Ovary (tissue), 9 donors: Measurements from ENCODE around the gene CREB1. TPM values are rescaled to one million over a fixed set of nuclear protein-coding genes. Genes with fewer than 3 reads are reported as not detected.
"Not testable (repeated sequence)": the region's sequence is repeated elsewhere in the genome, so short reads cannot be mapped to it uniquely, and the experiment has no call there.

ENCODE experiments used
- DNase-seq, 5 donors: peaks; one replicate each; pipeline ENCODE4 v3.0.0-alpha.2; 2019 to 2020
- H3K27ac ChIP-seq, 2 donors: fragments of 200-600 bp; one replicate each; pipeline versions ENCODE4 v1.5.1 to v1.8.0; 2019 to 2022
- H3K27me3 ChIP-seq: fragments of 200-600 bp; one replicate; pipeline ENCODE4 v1.8.0; 2022
- H3K36me3 ChIP-seq: fragments of 200-600 bp; sonication (generic); one replicate; pipeline ENCODE4 v1.5.1; 2019
- H3K4me1 ChIP-seq: one replicate; pipeline ENCODE4 v1.8.1; 2013; ENCODE audit warnings: mild to moderate bottlenecking, moderate library complexity; ENCODE audit not compliant: insufficient read depth
- H3K4me3 ChIP-seq: fragments of 200-600 bp; sonication (generic); one replicate; pipeline ENCODE4 v1.5.1; 2017
- H3K9me3 ChIP-seq, 2 donors: fragments of 200-600 bp in 1 of 2; sonication (generic) in 1 of 2; one replicate each; pipeline versions ENCODE4 v1.5.1 to v1.8.1; 2013 to 2019; ENCODE audit warnings: mild to moderate bottlenecking in 1 of 2, moderate library complexity in 1 of 2
- EP300 ChIP-seq: sonication (generic); formaldehyde crosslinking; IDR thresholded peaks from one replicate; pipeline ENCODE4 v1.6.1; 2017; ENCODE audit warnings: antibody characterized with exemption
- POLR2A ChIP-seq: fragments of 450-650 bp; IDR thresholded peaks from one replicate; pipeline ENCODE4 v1.6.1; 2017; ENCODE audit warnings: antibody characterized with exemption, mild to moderate bottlenecking, moderate library complexity
- WGBS, 3 donors: extraction: QIAGEN DNeasy Blood & Tissue Kit in 1 of 3; methylation state at CpG; one replicate each; pipeline versions ENCODE4 v1.1.5 to v1.1.7; 2013 to 2017; 5-methylcytosine and 5-hydroxymethylcytosine counted together
- intact Hi-C, 4 donors: fragments of 100-400 bp; cut with DNase I; formaldehyde crosslinking; loops; one replicate each; pipeline versions ENCODE4 v1.11.0 to v1.15.1; 2022 to 2023
- polyA plus RNA-seq, 2 donors: library from polyadenylated mRNA; stranded (reverse); fragments of 200-250 nt in 1 of 2; fragments of 350-450 nt in 1 of 2; fragmentation: Illumina TruSeq in 1 of 2; extraction: RNeasy Lipid Tissue Mini Kit (QIAGEN cat#74804) in 1 of 2; gene quantifications; one replicate each; pipeline ENCODE4 v1.2.3, GENCODE V29; 2013 to 2014
- total RNA-seq, 7 donors: library from RNA; depleted of rRNA in 2 of 7; stranded (reverse); fragments of >200 nt in 2 of 7; fragmentation: NEBNext Ultra II Directional in 3 of 7; extraction: Animal tissue kit (Norgen Biotek cat#: 25700) in 3 of 7; gene quantifications; one replicate each; pipeline versions ENCODE4 v1.1.0 to v1.2.4, GENCODE V29; 2016 to 2023
- TF ChIP-seq, protein P1 (sequence below), 3 donors: fragments of 450-650 bp in 2 of 3; fragments of 200-600 bp in 1 of 3; IDR thresholded peaks; one replicate each; pipeline versions ENCODE4 v1.5.1 to v1.8.0; 2016 to 2022; ENCODE audit warnings: antibody characterized with exemption in 3 of 3, mild to moderate bottlenecking in 1 of 3
- donor health status: DM: no; HTN: no; CAD: no; lungs with moderate emphysema.
- donor health status: DM: no; HTN: no; CAD: no.
- donor health status: Bipolar disorder and iron deficiency.
- donor health status: DM: yes; HTN: yes; CAD: no.
- donor health status: DM: no; HTN: no; CAD: no.
- donor health status: DM: yes; HTN: yes; CAD: no.

The CREB1 gene
- total and polyA plus RNA-seq, 9 donors = 10.8 to 79.6 (median 60.2) TPM

DNA sequence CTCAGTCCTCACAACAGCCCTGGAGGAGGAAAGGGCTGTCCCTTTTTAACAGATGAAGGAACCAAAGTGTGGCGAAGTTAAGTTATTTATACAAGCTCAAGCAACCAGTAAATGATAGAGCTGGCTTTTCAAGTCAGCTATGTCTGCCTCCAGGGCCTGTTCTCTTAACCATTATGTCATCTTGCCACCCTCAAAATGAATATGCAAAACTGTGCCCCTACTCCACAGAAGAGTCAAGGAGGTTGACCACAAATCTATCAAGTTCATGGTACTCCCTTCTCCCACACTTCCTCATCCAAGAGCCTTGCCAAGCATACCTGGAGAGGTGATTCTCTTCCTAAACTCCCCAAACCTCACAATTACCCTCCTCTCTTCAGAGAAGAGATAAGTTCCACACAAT is 37.3 kb upstream of the CREB1 start:
- WGBS, 3 donors = 41 to 73% (median 55%) methylated on average over 1 of the region's 1 CpG
- TF ChIP-seq, protein P1, sequence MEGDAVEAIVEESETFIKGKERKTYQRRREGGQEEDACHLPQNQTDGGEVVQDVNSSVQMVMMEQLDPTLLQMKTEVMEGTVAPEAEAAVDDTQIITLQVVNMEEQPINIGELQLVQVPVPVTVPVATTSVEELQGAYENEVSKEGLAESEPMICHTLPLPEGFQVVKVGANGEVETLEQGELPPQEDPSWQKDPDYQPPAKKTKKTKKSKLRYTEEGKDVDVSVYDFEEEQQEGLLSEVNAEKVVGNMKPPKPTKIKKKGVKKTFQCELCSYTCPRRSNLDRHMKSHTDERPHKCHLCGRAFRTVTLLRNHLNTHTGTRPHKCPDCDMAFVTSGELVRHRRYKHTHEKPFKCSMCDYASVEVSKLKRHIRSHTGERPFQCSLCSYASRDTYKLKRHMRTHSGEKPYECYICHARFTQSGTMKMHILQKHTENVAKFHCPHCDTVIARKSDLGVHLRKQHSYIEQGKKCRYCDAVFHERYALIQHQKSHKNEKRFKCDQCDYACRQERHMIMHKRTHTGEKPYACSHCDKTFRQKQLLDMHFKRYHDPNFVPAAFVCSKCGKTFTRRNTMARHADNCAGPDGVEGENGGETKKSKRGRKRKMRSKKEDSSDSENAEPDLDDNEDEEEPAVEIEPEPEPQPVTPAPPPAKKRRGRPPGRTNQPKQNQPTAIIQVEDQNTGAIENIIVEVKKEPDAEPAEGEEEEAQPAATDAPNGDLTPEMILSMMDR (IDR thresholded peaks at IDR 0.05) = no peak
- TF ChIP-seq EP300 (no peak), POLR2A (no peak)
- H3K4me1 ChIP-seq = no peaks in the 10 kb centered on the region
- no peaks in the 10 kb centered on the region for H3K27me3 ChIP-seq
- intact Hi-C loops = no loop called here
- no peaks in the 10 kb centered on the region for H3K9me3 ChIP-seq
- no peak overlapping the region for H3K4me3 ChIP-seq
- no peak overlapping the region for H3K27ac ChIP-seq
- H3K36me3 ChIP-seq = no peaks in the 10 kb centered on the region
- DNase-seq = no peak

DNA sequence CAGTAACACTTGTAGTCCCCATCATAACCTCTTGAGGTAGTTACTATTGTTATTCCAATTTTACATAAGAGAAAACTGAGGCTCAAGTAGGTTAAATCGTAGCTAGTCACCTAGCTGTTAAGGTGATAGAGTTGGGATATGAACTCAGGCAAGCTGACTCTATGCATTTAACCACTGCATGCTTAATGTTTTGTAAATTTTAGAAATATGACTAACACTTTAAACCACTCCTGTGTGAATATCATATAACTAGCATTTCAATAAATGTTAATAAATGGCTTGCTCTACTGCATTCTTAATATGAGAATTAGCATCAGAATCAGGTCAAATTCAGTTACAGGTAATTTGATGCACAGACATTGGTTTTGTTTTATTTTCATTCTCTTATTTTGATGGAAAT is 35.6 kb upstream of the CREB1 start:
- TF ChIP-seq EP300 (no peak), POLR2A (no peak)
- TF ChIP-seq, protein P1 (IDR thresholded peaks at IDR 0.05) = no peak
- intact Hi-C loops = no loop called here
- Histone ChIP-seq H3K36me3 (no peaks in the 10 kb centered on the region), H3K4me3 (no peak overlapping the region), H3K27me3 (no peaks in the 10 kb centered on the region), H3K4me1 (no peaks in the 10 kb centered on the region), H3K9me3 (no peaks in the 10 kb centered on the region), H3K27ac (no peak overlapping the region)
- DNase-seq = no peak
- WGBS, 3 donors = 79 to 89% (median 87%) methylated on average over 1 of the region's 1 CpG

DNA sequence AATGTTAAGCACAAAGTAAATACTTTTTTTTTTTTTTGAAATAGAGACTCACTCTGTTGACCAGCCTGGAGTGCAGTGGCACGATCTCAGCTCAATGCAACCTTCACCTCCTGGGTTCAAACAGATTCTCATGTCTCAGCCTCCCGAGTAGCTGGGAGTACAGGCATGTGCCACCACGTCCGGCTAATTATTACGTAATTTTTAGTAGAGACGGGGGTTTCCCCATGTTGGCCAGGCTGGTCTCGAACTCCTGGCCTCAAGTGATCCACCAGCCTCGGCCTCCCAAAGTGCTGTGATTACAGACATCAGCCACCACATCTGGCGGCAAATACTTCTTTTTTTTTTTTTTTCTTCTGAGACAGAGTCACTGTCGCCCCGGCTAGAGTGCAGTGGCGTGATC is 32.8 kb upstream of the CREB1 start:
- H3K36me3 ChIP-seq, H3K9me3 ChIP-seq, H3K4me3 ChIP-seq, H3K4me1 ChIP-seq, H3K27me3 ChIP-seq, H3K27ac ChIP-seq, DNase-seq, intact Hi-C loops: not testable (repeated sequence)
- WGBS, 3 donors = 94 to 96% (median 95%) methylated on average over 12 of the region's 12 CpGs

DNA sequence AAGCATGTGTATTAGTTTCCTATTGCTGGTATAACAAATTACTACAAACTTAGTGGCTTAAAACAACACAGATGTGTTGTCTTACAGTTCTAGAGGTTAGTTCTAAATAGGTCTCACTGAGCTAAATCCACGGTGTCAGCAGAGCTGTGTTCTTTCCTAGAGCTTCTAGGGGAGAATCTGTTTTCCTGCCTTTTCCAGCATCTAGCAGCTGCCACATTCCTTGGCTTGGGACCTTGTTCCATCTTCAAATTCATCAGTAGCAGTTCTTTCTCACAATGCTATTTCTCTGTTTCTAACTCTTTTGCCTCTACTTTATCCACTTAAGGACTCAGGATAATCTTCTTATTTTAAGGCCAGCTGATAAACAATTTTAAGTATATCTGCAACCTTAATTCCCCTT is 32.2 kb upstream of the CREB1 start:
- H3K4me1 ChIP-seq = no peaks in the 10 kb centered on the region
- DNase-seq = no peak
- H3K27me3 ChIP-seq = no peaks in the 10 kb centered on the region
- H3K4me3 ChIP-seq = no peak overlapping the region
- H3K27ac ChIP-seq = no peak overlapping the region
- TF ChIP-seq EP300 = no peak
- no peak for TF ChIP-seq POLR2A
- TF ChIP-seq, protein P1 (IDR thresholded peaks at IDR 0.05) = no peak
- WGBS, 3 donors = 65 to 81% (median 75%) methylated on average over 1 of the region's 1 CpG
- H3K9me3 ChIP-seq = no peaks in the 10 kb centered on the region
- H3K36me3 ChIP-seq = no peaks in the 10 kb centered on the region
- intact Hi-C loops = no loop called here

DNA sequence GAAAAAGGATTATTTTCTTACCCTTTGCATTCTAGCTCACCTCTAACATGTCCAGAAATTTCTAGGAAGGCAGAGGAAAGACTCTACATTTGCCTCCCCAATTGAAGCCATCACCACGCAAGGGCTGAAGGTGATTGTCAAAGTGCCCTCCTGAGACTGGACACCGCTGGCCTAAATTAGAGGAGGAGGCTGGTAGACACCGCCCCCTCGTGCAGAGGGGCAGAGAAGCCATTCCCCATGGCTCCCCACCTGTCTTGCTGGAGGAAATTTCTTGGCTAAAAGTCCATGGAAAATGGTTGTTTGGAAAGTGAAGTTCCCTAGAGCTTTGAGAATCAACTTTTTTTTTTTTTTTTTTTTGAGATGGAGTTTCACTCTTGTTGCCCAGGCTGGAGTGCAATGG is 31.3 kb upstream of the CREB1 start:
- TF ChIP-seq, protein P1 (IDR thresholded peaks at IDR 0.05) = no peak
- no peak for TF ChIP-seq POLR2A
- no peak for TF ChIP-seq EP300
- Histone ChIP-seq H3K36me3 (no peaks in the 10 kb centered on the region), H3K4me1 (no peaks in the 10 kb centered on the region), H3K27me3 (no peaks in the 10 kb centered on the region), H3K4me3 (no peak overlapping the region), H3K27ac (no peak overlapping the region), H3K9me3 (no peaks in the 10 kb centered on the region)
- 55 to 78% (median 61%) methylated on average over 4 of the region's 4 CpGs for WGBS, 3 donors
- intact Hi-C loops = no loop called here
- no peak for DNase-seq
